SJCRH30 (cell line): ENCODE results near the gene HYLS1. TPM values are rescaled to one million over a fixed set of nuclear protein-coding genes. Genes with fewer than 3 reads are reported as not detected.
A peak's percentile ranks its signal among the peaks of the same experiment; 100 is the strongest.

ENCODE experiments used
- DNase-seq, 2 experiments: peaks; one replicate each; pipeline ENCODE4 v3.0.0-alpha.2; 2015 to 2020
- H3K27ac ChIP-seq: fragments of 250-450 bp; sonication (Bioruptor Pico); 2 replicates; pipeline ENCODE4 v1.5.1; 2020; ENCODE audit warnings: mild to moderate bottlenecking, moderate library complexity
- H3K27me3 ChIP-seq: fragments of 250-450 bp; sonication (Bioruptor Pico); 2 replicates; pipeline ENCODE4 v1.5.1; 2020; ENCODE audit warnings: mild to moderate bottlenecking, moderate library complexity
- H3K36me3 ChIP-seq: fragments of 250-450 bp; sonication (Bioruptor Pico); 2 replicates; pipeline ENCODE4 v1.5.1; 2020; ENCODE audit warnings: mild to moderate bottlenecking, moderate library complexity
- H3K4me1 ChIP-seq: fragments of 250-450 bp; sonication (Bioruptor Pico); 2 replicates; pipeline ENCODE4 v1.5.1; 2020; ENCODE audit warnings: mild to moderate bottlenecking, moderate library complexity
- H3K4me3 ChIP-seq: fragments of 250-450 bp; sonication (Bioruptor Pico); 2 replicates; pipeline ENCODE4 v1.5.1; 2020; ENCODE audit warnings: mild to moderate bottlenecking, moderate library complexity
- H3K9me3 ChIP-seq: fragments of 250-450 bp; sonication (Bioruptor Pico); replicated peaks from 2 replicates; pipeline ENCODE4 v1.5.1; 2020; ENCODE audit warnings: mild to moderate bottlenecking, moderate library complexity
- total RNA-seq: library from RNA; depleted of rRNA; stranded (reverse); fragments of >200 nt; shearing (Covaris generic); gene quantifications from 2 replicates; pipeline ENCODE4 v1.2.3, GENCODE V29; 2014

HYLS1 gene
- total RNA-seq, 1 experiment from 2014 or later, result 2.0 TPM

DNA sequence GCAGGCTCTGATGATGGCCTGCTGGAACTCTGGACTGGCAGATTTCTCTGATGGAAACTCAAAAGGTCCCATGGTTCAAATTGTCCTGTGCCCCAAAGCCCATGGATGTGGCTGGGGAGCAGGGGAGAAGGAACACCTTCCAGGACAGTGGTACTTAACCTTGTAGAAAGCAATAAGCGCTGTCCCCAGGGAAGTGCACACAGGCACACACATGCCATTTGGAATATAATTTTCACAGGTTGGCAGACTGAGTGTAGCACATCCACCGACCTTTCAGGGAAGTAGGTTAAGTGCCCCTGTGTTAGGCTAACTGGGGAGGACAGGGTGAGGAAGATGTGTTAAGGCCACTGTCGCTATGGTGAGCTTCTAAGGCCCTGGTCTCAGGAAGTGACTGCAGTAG, 34.7 kb downstream of the HYLS1 start:
- H3K9me3 ChIP-seq, result no peaks in the 10 kb centered on the region
- no peak overlapping the region for H3K27ac ChIP-seq
- no peaks in the 10 kb centered on the region for H3K27me3 ChIP-seq
- no peak overlapping the region for H3K4me3 ChIP-seq
- DNase-seq, result no peak
- H3K4me1 ChIP-seq, result no peaks in the 10 kb centered on the region; the same call in 1 of the 2 replicates
- no peaks in the 10 kb centered on the region for H3K36me3 ChIP-seq

- no peaks in the 10 kb centered on the region; the same call in 1 of the 2 replicates for H3K4me1 ChIP-seq
- DNase-seq, result peak; percentile 63 to 82
- no peak overlapping the region for H3K4me3 ChIP-seq
- H3K27ac ChIP-seq, result no peak overlapping the region
- H3K36me3 ChIP-seq, result no peaks in the 10 kb centered on the region
- no peaks in the 10 kb centered on the region for H3K9me3 ChIP-seq
- no peaks in the 10 kb centered on the region for H3K27me3 ChIP-seq
These were observed 35.6 kb downstream of the HYLS1 start for GRCh38 chr11:125923012-125923579.

DNA sequence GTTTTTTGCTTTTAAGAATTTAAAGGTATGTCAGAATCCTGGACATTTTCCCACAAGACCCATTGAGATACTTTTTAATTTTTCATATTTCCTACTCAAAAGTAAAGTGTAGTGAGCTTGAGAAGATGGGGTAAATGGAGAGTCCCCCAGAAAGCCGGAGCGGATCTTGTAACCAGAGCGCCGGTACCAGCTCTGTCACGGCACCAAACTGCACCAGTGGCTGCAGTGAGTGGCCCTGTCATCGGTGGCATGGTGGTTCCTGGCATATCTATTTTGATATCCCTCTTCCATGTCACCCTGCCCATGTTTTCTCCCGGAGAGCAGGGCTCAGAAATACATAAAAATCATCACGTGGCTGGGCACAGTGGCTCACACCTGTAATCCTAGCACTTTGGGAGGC, 36.2 kb downstream of the HYLS1 start:
- Histone ChIP-seq H3K9me3 (no peaks in the 10 kb centered on the region), H3K36me3 (no peaks in the 10 kb centered on the region), H3K27ac (no peak overlapping the region), H3K27me3 (no peaks in the 10 kb centered on the region), H3K4me3 (no peak overlapping the region), H3K4me1 (no peaks in the 10 kb centered on the region; the same call in 1 of the 2 replicates)
- no peak for DNase-seq

- Histone ChIP-seq H3K9me3 (no peaks in the 10 kb centered on the region), H3K4me3 (no peak overlapping the region), H3K27ac (no peak overlapping the region), H3K27me3 (no peaks in the 10 kb centered on the region), H3K4me1 (no peaks in the 10 kb centered on the region; the same call in 1 of the 2 replicates), H3K36me3 (no peaks in the 10 kb centered on the region)
- DNase-seq, result no peak
These were observed 37.0 kb downstream of the HYLS1 start for GRCh38 chr11:125924384-125925007.

GRCh38 chr11:125925247-125925740, 37.8 kb downstream of the HYLS1 start:
- H3K4me1 ChIP-seq, result no peaks in the 10 kb centered on the region; the same call in 1 of the 2 replicates
- no peaks in the 10 kb centered on the region for H3K9me3 ChIP-seq
- no peak for DNase-seq
- no peak overlapping the region for H3K27ac ChIP-seq
- H3K4me3 ChIP-seq, result no peak overlapping the region
- no peaks in the 10 kb centered on the region for H3K27me3 ChIP-seq
- H3K36me3 ChIP-seq, result no peaks in the 10 kb centered on the region

DNA sequence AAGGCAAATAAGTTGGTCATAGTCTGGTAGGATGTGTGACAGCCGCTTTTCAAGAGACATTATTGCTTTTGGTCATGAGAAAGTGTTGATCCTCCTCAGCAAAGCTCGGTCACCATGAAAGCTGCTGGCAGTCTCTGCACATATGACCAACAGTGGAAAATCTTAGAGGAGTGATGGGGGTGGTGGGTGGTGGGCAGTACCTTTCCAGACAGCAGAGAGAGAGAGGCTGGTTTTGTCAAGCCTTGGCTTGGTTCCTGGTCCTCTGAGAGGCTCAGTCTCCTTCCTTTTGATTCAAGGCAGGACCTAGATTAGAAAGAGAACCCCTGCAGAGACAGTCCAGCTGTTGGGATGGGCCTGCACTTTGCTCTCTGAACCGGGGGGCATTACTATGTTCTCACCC, 38.3 kb downstream of the HYLS1 start:
- no peak overlapping the region for H3K27ac ChIP-seq
- H3K36me3 ChIP-seq, result no peaks in the 10 kb centered on the region
- DNase-seq, result no peak
- H3K9me3 ChIP-seq, result no peaks in the 10 kb centered on the region
- H3K27me3 ChIP-seq, result no peaks in the 10 kb centered on the region
- no peaks in the 10 kb centered on the region; the same call in 1 of the 2 replicates for H3K4me1 ChIP-seq
- H3K4me3 ChIP-seq, result no peak overlapping the region

DNA sequence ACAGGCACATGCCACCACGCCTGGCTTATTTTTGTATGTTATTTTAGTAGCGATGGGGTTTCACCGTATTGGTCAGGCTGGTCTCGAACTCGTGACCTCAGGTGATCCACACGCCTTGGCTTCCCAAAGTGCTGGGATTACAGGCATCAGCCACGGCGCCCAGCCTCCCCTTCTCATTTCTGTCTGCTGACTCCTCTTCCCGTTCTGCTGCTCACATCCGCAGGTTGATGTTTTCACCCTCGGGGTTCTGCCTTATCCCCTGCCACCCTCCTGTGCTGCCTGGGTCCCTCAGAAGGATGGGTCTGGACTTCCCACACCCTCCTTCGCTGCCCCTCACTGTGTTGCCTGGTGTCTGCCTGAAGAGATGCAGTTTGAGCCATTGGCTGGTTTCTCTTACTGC, 39.2 kb downstream of the HYLS1 start:
- no peaks in the 10 kb centered on the region for H3K9me3 ChIP-seq
- no peak for DNase-seq
- no peak overlapping the region for H3K4me3 ChIP-seq
- H3K27ac ChIP-seq, result no peak overlapping the region
- no peaks in the 10 kb centered on the region; the same call in 1 of the 2 replicates for H3K4me1 ChIP-seq
- no peaks in the 10 kb centered on the region for H3K36me3 ChIP-seq
- H3K27me3 ChIP-seq, result no peaks in the 10 kb centered on the region

DNA sequence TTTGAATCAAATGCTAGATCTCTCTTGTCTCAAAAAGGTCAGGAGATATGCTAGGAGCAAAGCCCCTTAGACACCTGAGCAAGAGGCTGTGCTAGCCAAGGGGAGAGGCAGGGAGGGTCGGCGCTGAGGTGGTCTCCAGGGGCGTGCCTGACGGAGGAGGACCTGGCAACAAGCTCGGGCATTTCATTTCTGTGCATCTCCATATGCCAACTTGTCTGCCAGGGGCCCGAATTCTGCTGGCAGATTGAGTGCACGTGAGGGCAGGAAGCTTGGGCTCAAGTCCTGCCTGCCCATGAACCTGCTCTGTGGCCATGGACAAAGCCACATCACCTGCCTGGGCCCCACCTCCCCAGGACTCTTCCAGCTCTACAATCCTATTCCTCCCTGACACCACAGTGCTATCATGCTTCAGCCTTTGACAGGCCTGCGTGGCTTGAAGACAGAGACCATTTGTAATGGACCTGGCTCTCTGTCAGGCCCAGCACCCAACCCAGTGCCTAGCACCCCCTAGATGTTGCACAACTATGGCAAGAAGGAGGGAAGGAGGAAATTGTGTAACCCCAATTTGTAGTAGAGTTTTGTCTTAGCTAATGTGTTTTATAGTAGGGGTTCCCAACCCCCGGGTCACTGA, 42.1 kb downstream of the HYLS1 start:
- Histone ChIP-seq H3K27ac (no peak overlapping the region), H3K9me3 (no peaks in the 10 kb centered on the region), H3K27me3 (no peaks in the 10 kb centered on the region), H3K4me3 (no peak overlapping the region), H3K4me1 (no peaks in the 10 kb centered on the region; the same call in 1 of the 2 replicates), H3K36me3 (no peaks in the 10 kb centered on the region)
- DNase-seq, result no peak

DNA sequence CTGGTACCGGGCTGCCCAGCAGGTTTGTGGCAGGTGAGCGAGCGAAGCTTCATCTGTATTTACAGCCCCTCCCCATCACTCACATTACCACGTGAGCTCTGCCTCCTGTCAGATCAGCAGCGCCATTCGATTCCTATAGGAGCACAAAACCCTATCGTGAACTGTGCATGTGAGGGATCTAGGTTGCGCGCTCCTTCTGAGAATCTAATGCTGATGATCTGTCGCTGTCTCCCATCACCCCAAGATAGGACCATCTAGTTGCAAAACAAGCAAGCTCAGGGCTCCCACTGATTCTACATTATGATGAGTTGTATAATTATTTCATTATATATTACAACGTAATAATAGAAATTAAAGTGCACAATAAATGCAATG, 42.6 kb downstream of the HYLS1 start:
- Histone ChIP-seq H3K36me3 (no peaks in the 10 kb centered on the region), H3K27ac (no peak overlapping the region), H3K4me1 (no peaks in the 10 kb centered on the region; the same call in 1 of the 2 replicates), H3K9me3 (no peaks in the 10 kb centered on the region), H3K4me3 (no peak overlapping the region), H3K27me3 (no peaks in the 10 kb centered on the region)
- DNase-seq, result no peak

- no peaks in the 10 kb centered on the region for H3K36me3 ChIP-seq
- H3K27ac ChIP-seq, result no peak overlapping the region
- DNase-seq, result no peak
- H3K4me3 ChIP-seq, result no peak overlapping the region
- H3K27me3 ChIP-seq, result no peaks in the 10 kb centered on the region
- H3K9me3 ChIP-seq, result no peaks in the 10 kb centered on the region
- no peaks in the 10 kb centered on the region for H3K4me1 ChIP-seq
These were observed 43.6 kb downstream of the HYLS1 start for GRCh38 chr11:125931116-125931515.

DNA sequence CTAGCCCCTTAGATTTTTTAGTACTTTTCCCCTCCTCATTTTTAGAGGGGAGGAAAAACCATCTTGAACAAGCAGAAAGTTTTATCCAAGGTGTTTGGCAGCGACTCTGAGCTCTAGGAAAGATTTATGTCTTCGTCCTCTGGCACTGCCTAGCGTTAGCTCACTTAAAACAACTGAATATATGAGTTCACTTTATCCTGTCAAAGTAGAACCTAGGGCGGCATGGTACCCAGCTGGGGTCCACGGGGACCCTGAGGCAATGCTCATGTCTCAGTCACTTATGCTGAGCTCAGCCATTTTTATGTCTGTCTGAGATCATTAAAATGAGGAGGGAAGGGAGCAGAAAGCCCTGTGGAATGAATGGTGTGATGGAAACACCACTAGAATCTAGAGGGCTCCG, 44.2 kb downstream of the HYLS1 start:
- H3K27ac ChIP-seq, result no peak overlapping the region
- H3K27me3 ChIP-seq, result no peaks in the 10 kb centered on the region
- H3K4me1 ChIP-seq, result no peaks in the 10 kb centered on the region
- no peaks in the 10 kb centered on the region for H3K36me3 ChIP-seq
- H3K9me3 ChIP-seq, result no peaks in the 10 kb centered on the region
- DNase-seq, result no peak
- no peak overlapping the region for H3K4me3 ChIP-seq

GRCh38 chr11:125932301-125932700, 44.8 kb downstream of the HYLS1 start:
- no peak overlapping the region for H3K27ac ChIP-seq

DNA sequence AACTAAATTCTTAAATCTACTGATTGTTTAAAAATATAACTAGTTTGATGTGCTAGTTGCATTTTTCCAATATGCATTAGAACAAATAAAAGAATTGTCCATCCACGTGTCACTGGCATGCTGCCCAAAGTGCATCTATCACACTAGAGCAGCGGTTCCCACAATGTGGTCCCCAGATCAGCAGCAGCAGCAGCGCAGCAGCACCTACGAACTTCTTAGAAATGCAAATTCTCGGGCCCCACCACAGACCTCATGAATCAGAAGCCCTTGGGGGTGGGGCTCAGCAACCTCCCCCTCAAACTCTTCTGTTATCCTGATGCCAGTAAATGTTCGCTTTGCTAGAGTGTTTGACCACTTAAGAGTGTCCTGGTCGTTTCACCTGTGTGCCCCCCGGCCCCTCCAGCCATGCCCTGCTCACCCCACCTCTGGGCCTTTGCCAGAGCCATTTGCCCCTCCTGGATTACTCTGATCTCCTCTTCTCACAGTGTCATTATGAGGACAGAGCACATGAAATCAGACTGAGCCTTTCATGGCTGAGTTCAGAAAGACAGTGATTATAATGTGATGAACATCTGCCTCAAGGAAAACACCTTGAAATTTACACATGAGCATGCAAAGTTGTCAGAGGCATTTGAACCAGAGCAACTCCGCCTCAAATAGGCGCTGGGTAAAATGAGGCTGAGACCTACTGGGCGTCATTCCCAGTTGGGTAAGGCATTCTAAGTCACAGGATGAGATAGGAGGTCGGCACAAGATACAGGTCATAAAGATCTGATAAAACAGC, 45.8 kb downstream of the HYLS1 start:
- Histone ChIP-seq H3K9me3 (no peaks in the 10 kb centered on the region), H3K27ac (no peak overlapping the region)
- DNase-seq, result no peak

More at GRCh38 chr11:125932301-125932700, 44.8 kb downstream of the HYLS1 start:
- H3K4me1 ChIP-seq, result no peaks in the 10 kb centered on the region
- no peaks in the 10 kb centered on the region for H3K27me3 ChIP-seq
- H3K36me3 ChIP-seq, result no peaks in the 10 kb centered on the region
- H3K9me3 ChIP-seq, result no peaks in the 10 kb centered on the region
- no peak for DNase-seq
- H3K4me3 ChIP-seq, result no peak overlapping the region

DNA sequence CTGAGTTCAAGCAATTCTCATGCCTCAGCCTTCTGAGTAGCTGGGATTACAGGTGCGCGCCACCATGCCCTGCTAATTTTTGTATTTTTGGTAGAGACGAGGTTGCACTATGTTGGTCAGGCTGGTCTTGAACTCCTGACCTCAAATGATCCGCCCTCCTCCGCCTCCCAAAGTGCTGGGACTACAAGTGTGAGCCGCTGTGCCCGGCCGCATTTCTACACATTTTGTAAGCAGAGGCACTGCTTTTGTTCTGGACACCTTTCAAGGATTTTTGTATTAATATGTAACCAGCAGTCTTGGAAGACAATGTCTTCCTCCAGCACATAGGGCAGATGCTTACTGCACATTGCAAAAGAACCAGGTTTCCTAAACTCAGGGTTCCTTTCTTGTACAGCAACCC, 47.0 kb downstream of the HYLS1 start:
- Histone ChIP-seq H3K36me3 (no peaks in the 10 kb centered on the region), H3K27me3 (no peaks in the 10 kb centered on the region), H3K4me3 (no peak overlapping the region), H3K4me1 (no peaks in the 10 kb centered on the region), H3K27ac (no peak overlapping the region), H3K9me3 (no peaks in the 10 kb centered on the region)
- DNase-seq, result no peak

More for the DNA sequence above, 45.8 kb downstream of the HYLS1 start:
- H3K36me3 ChIP-seq, result no peaks in the 10 kb centered on the region
- H3K4me1 ChIP-seq, result no peaks in the 10 kb centered on the region
- H3K4me3 ChIP-seq, result no peak overlapping the region
- no peaks in the 10 kb centered on the region for H3K27me3 ChIP-seq

DNA sequence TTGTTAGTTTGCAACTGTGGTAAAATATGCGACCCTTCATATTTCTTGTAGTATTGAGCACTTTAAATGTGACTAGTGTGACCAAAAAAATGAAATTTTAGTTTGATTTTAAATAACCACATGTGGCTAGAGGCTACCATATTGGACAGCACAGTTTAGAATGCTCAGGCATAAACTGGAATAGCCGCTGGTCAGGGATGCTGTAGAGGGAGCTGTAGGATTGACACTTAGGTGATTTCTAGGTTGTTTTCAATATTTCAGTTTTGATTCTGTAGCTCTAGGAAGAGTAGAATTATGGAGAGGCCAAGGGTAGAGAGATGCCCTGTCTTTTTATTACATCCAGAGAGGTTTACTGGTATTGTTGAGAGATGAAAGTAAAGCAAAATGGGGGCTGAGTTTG, 47.6 kb downstream of the HYLS1 start:
- H3K4me1 ChIP-seq, result no peaks in the 10 kb centered on the region
- H3K36me3 ChIP-seq, result no peaks in the 10 kb centered on the region
- H3K27ac ChIP-seq, result no peak overlapping the region
- no peak for DNase-seq
- H3K9me3 ChIP-seq, result no peaks in the 10 kb centered on the region
- H3K27me3 ChIP-seq, result no peaks in the 10 kb centered on the region
- H3K4me3 ChIP-seq, result no peak overlapping the region
